GM21619 (cell line): Measurements from ENCODE around the gene OR5M8.

Experiments used
- ATAC-seq: cut with Tn5 transposase; IDR thresholded peaks from one replicate; pipeline ENCODE4 v1.9.1; 2021; ENCODE audit not compliant: unreplicated experiment

Gene OR5M8

DNA sequence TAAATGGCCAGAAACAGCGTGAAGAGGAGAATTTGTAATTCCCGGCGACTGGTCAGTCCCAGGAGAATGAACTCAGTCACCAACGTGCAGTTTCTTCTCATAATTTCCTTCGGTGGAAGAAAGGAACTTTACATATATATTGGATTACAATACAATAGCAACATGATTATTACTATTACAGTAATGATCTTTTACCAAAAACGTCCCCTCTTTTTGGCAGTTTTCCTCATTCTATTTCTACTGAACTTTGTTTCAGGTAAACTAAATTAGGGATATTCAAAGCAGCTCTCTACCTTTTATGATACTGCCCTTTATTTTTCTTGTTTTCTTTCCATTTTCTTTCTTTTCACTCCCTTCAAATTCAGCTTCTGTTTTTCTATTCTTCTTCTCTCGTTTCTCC, at the start of gene OR5M8:
OR5M8 (minus strand) TSS at position 101 of the 400 bp plus-strand sequence; CDS start at position 101, 0 bp downstream.
- ATAC-seq, result no peak

DNA sequence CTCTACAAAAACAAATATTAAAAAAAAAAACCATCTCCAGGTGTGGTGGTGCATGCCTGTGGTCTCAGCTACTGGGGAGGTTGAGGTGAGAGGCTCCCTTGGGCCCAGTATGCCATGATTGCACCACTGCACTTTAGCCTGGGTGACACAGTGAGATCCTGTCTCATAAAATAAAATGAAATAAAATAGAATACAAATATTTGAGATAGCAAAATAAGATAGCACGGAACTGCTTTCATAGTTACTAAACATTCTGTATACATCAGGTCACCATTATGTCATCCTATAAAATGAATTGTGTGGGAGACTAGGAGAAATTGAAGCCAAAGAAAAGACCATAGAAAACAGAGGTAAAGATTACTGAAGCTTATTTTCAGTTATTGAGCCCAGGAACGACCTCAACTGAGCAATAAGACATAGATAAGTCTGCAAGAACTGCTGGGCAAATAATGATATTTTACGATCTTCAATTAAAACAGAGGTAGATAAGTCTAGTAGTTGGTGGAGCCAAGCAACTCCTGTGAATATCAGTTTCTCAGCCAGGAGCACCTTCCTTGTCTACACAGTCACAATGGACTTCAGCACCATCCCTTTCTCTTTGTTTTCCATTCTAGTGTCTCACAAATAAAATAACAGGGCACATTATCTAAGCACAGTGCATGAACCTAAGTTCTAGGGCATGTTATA, 42.0 kb upstream of the OR5M8 start:
- no peak for ATAC-seq

DNA sequence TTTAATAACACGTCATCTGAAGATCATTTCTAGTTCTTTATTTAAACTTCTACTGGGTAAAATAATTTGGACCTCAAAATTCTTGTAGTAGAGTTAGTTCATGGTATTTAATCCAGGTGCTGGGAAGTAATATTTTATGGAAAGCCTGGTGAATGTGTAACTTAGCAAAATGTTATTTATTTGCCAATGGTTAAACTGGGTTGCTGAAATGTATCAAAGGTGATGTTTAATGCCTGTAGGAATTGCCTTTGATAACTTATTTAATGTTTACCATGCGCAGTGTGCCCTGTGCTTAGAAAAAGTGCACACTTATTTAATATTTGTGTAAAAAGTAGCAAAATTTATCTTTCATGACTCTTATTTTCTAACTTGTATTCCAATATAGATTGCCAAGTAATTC, 40.7 kb upstream of the OR5M8 start:
- no peak for ATAC-seq

DNA sequence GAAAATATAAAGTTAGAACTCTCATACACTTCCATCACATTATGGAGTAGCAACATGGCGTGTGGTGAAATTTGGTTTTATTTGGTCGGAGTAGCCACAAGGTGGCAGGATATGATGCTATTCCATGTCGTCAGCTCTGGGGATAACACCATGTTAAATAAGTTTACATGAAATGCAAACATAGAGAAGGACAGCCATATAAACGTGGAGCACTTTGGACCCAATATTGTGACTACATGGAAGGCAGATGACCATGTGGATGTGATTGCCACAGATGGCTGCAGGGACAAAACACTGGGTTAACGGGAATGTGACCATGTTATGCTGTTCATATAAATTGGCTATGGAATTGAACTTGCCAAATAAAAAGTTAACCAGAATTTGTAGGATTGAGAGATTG, 30.8 kb upstream of the OR5M8 start:
- ATAC-seq, result no peak

DNA sequence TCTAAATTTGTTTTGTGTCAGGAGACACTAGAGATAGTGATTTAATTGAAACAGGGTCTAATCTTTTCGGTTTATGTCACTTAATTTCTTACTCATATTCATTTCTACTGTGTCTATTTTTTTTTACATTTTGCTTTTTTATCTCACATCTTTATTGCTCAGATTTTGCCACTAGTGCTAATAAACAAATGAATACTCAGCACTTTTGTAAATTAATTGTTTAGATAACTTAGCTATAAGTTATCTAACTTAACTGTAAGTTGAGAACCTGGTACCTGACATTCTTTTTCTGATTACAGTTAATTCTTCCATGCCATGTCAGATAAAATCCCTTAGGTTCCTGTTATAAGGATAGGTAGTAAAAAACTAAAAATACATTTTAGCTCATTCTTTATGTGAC, 22.1 kb upstream of the OR5M8 start:
- no peak for ATAC-seq

DNA sequence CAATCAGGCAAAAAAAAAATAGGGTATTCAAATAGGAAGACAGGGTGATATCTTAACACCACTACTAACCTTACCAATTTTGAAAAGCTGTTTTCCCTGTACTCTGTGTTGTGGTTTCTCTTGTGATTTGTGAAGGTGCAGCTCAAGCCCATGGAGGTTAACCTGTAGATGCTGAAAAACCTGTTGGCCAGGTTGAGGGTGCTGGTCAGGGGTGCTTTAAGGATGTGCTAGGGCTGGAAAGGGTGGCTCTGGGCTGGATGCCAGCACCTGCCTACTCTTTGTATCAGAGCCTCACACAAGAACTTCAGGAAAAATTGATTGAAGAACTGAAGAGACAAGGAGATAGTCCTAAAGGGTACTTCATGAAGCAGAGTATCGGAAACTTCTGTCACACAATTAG, 18.3 kb upstream of the OR5M8 start:
- ATAC-seq, result no peak

DNA sequence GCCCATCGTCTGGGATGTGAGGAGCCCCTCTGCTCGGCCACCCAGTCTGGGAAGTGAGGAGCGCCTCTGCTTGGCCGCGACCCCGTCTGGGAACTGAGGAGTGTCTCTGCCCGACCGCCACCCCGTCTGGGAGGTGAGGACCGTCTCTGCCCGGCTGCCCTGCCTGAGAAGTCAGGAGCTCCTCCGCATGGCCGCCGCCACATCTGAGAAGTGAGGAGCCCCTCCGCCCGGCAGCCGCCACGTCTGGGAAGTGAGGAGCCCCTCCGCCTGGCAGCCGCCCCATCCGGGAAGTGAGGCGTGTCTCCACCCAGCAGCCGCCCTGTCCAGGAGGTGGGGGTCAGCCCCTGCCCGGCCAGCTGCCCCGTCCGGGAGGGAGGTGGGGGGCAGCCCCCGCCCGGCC, 5.8 kb upstream of the OR5M8 start:
- no peak for ATAC-seq

DNA sequence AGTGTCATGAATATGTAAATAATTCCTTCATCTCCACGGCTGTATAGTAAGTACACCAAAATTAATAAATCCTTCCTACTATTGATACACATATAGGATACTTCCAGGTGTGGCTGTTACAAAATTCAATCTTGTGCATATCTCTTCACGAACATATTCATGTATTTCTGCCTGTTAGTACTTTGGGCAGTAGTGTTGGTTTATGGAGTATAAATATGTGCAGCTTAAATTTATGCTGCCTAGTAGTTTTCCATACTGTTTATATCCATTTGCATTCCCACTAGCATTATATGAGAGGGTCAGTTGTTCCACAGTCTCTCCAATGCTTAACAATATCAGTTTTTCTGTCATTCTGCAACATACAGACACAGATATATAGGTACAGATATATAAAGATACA, 3.9 kb upstream of the OR5M8 start:
- no peak for ATAC-seq

DNA sequence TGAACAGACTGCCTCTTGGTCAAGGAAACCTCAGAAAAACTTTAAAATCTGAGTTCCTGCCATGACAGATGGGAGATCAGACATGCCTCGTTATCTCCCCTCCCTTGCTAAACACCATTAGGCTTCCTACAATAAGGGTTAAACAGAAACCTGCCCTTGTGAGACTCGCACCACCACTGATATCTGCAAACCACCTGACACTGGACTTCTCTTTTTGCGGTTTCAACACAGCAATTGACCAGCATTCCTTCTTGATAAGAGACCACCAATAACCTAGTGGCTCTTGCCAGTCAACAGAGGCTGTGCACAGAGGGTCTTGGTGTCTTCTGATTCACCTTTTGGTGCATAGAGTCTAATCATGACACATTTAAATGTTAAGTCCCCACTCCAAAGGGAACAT, 4.4 kb downstream of the OR5M8 start:
- no peak for ATAC-seq

DNA sequence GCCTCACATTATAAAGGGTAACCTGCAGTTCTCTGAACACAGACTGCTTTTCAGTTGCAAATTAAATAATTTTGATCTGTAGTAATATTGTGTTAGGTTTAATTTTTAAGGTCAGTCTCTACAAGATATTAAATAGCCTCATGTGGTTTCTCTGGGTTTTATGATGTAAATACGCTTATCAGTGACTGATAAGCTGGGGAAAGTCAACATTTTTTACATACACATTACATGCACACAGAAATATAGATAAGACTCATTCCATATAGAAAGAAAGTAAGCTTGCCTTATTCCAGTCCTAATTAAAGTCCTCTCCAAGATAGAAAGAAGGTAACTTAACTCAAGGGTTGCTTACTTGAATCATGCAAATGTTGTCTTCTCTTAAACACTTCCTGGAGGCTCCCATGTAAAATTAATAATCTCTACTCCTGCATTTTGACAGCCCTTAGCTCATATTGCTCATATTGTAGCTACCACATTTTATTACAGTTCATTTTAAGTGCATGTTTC, 16.4 kb downstream of the OR5M8 start:
- no peak for ATAC-seq

DNA sequence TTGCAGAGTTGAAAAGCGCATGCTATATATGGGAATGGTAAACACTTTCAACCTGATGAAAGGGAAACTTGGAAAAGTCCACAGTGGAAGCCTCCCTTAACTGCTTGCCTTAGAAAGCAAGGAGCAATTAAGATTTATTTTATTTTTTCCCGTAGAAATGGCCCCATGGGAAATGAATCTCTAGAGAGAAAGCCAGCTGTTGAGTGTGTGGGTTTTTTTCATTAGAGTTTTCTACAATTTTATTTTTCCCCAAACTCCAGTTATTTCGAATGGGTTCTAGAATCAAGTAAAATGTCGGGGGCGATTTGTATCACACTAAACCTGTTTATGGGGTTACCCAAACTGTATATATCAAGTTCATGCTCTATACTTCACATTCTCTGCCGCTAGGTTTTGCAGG, 17.9 kb downstream of the OR5M8 start, which contains the start of gene OR5M3:
OR5M3 (minus strand) TSS at position 101 of the 400 bp plus-strand sequence. CDS start 2,855 bp downstream, outside the sequence.
- ATAC-seq, result no peak

DNA sequence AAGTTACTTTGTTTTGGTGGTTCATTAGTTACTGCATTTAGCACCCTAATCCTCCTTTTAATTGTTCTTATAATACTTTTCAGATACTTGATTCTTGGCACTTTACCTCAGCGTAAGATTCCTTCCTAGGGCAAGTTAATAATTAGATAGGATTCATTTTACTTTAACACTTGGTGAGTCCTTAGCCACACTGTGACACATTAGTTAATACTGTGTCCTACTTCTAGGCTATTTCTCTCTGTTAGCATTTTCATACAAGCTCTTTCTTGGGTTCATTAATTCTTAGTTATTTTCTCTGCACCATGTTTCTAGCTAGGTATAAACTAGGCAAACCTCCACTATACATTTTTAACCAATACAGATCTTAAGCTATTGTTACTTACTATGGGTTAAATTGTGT, 34.1 kb downstream of the OR5M8 start:
- no peak for ATAC-seq

DNA sequence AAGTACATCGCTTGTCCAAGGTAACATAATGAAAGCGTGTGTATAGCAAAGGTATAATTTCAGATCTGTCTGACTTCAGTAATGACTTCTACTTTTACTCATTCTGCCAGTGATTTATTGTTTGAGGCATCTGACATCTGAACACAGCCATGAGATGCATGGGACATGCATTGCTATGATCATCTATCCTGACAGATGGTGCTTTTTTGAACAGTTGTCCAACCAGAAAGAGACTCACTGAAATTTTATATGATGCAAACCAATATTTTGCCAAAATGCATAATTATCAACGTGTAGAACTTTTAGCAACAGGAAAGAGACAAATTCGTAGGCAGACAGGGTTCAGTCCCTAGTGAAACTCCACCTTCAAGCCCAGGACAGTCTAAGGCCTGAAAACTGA, 37.6 kb downstream of the OR5M8 start:
- no peak for ATAC-seq
